Measurements from ENCODE around the gene ELP4.

The ELP4 gene

DNA sequence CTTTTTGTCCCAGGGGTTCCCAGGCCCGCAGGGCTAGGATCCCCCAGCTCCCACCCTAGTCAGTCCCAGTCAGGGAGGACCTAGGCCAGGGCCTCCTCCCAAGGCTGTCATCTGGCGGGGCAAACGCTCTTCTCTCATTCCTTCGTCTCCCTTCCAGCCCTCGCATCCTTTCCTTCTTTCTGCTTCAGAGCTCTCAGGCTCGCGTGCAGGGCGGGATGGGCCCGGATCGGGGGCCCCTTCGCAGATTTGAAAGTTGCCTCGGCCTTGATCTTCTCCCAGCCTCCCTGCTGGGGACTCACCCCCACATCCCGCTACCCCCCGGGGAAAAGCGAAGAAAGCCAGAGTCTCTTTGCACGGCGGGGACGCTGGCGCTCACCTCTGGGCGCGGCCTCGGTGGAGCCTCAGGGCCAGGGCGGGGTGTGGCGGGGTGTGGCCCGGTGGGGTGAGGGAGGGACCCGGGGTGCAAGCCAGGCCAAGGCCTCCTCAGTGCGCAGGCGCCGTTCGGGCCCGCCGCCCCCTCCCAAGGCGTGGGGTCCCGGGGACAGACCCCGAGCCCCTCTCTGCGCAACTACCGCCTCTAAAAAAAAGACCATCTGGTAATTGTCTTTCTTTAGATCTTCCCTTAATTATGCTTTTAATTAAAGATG, 316.4 kb downstream of the ELP4 start:
- no peak for DNase-seq

DNA sequence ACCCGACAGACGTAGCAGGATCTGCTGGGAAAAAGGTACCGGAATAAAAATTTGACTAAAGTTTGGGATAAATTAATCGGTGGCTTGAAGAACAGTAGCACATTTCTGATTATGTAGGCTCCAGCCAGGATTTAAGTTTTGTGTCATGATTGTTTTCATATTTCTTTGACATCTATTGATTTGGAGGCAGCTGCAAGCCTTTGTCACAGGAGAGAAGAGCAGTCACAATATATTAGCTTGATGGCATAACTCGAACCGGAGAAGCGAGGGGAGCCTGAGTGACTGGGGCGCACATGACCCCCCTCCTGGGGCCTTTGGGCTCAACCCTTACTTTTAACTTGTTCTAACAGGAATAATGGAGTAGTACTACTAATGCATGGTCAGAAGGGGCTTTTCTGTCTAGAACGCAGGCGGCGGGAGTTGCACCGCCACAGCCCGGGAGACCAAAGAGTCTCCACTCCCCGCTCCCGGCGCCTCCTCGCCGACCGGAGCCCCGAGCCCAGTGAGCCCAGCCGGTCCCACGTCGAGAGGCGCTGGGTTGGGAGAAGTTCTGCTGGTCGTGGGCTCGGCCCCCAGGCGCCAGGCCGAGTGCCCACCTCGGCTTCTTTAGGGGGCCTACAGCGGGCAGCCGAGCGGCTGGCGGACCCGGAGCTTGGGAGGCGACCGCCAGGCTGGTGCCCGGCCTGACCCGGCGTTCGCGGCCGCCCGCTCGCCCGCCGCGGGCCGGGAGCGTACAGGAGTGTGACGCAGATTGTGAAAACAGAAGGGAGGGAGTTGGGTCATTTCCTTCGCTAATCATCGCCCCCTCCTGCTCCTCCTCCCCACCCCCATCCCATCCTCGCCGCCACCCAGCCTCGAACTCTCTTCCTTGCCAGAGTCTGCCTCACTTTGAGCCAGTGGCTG, 317.2 kb downstream of the ELP4 start:
- no peak for DNase-seq

DNA sequence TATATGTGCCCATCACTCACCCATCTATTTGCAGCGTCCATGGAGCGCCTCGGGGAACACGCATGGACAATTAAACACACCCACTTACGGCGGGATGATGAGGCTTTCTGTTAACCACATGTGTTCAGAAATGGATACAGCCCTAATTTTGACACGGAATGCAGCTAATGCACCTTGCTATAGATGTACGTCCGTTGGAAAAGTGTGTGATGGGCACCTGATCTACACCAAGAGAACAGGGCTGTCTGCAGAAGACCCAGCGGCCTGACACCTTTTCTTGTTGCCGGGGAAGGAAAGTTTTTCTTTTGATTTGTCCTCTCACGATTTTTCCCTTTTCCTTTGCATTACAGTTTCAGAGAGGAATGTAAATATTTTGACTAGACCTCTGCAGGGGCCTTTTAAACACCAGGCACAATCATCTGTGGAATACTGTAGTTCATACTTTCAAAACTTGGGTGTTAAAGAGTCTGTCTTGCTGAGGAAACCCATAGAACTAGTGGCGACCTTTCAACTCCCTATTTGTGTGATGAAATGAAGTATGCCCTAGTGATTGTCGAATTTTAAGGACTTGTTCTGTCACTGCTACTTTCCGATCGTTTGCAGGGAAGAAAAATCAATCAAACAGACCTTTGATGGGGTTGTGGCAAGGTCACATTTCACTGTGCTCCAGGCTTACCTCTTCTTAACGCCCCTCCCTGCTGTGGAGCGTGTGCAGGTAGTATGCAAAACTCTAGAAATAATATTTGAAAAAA, 318.1 kb downstream of the ELP4 start:
- DNase-seq = no peak

DNA sequence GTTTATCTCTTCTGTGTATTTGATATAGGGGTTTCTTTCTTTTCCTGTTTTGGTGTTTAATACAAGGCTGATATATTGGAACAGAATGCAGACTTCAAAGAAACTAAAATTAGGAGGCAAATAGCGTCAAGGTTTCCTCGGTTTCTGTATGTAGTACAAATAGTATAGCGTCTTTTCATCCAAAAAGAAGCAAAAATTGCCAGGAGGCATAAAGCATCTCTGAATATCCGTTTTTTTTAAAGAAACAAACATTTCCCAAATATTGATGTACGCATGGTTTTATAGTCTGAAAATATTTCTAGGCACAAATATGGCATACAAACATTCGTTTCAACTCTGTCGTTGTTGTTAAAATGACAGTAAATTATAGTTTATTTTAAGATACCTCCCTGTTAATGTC, 318.6 kb downstream of the ELP4 start:
- no peak for DNase-seq

DNA sequence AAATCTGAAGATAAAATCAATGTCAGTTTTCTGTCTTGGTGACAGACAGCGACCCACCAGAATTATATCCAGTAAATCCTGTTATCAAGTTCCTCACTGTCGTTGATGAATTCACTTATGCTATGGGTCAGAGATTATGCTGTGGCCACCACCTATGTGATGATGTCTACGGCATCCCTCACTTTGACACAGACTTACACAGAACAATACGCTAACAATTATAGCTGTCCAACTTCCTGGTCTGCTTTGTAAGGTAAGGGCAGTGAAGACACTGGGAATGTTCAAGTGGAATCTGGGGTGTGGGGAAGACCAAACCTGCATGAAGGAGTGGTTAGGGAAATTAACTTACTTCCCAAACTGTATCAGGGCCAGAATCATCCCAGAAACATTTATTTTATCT, 320.8 kb downstream of the ELP4 start:
- DNase-seq = no peak

DNA sequence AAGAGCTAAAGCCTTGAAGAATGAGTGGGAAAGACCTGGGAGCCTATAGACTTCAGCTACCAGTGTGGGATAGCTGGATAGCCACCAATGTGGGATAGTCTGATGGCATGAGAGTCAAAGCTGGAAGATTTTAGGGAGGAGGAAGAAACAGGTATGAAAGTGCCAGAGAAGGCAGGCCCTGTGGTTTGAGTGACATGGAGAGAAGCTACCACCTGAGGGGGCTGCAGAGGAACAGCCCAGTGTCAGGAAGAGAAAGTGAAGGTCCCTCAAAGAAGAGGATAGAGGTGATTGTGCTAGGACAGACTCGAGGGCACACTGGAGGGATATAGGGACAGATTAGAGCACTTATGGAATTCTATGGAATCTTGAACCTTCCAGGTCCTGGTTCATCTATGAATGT, 324.7 kb downstream of the ELP4 start:
- DNase-seq = no peak
